ENCODE measurements around the gene WDFY4. TPM values are rescaled to one million over a fixed set of nuclear protein-coding genes. Genes with fewer than 3 reads are reported as not detected.

The WDFY4 gene
- total RNA-seq, 1 experiment from 2014 or later: not detected

- Histone ChIP-seq H4K5ac (ENCODE audit: insufficient read length, low read depth, low read length) (no peak overlapping the region), H3K18ac (ENCODE audit: insufficient read length, low read depth, low read length) (no peak overlapping the region), H2BK120ac (ENCODE audit: low read depth, low read length, poor library complexity, severe bottlenecking) (no peak overlapping the region), H2BK5ac (ENCODE audit: insufficient read length, low read length) (no peak overlapping the region), H3K56ac (ENCODE audit: insufficient read length, low read depth, low read length) (no peak overlapping the region), H2AK5ac (ENCODE audit: insufficient read length, low read length) (no peak overlapping the region), H3K23me2 (ENCODE audit: insufficient read length, low read depth, low read length, poor library complexity, severe bottlenecking) (no peaks in the 10 kb centered on the region), H3K9me3 (ENCODE audit: control insufficient read depth, low read depth, low read length) (no peaks in the 10 kb centered on the region), H3K9ac (ENCODE audit: extremely low read depth, insufficient read length, low read length) (no peak overlapping the region), H3K27me3 (ENCODE audit: insufficient read depth, low read length) (no peaks in the 10 kb centered on the region), H2BK12ac (ENCODE audit: insufficient read length, low read depth, low read length) (no peak overlapping the region), H3T11ph (ENCODE audit: low read length) (no peak overlapping the region), H4K20me1 (ENCODE audit: control insufficient read depth, insufficient read depth, insufficient read length) (no peaks in the 10 kb centered on the region), H2BK20ac (ENCODE audit: low read depth, low read length, poor library complexity, severe bottlenecking) (no peak overlapping the region), H3K4me1 (ENCODE audit: insufficient read depth, low read length) (no peaks in the 10 kb centered on the region), H2BK15ac (ENCODE audit: low read depth, low read length) (no peak overlapping the region), H3K23ac (ENCODE audit: insufficient read length, low read depth, low read length) (no peak overlapping the region), H3K79me1 (ENCODE audit: insufficient read depth, low read depth, low read length, poor library complexity, severe bottlenecking) (no peaks in the 10 kb centered on the region), H3K4ac (ENCODE audit: low read depth, low read length) (no peak overlapping the region), H2AFZ (ENCODE audit: low read length) (no peak overlapping the region), H3K4me2 (ENCODE audit: insufficient read depth, insufficient read length, low read length) (no peak overlapping the region), H3K79me2 (ENCODE audit: insufficient read depth, low read length) (no peaks in the 10 kb centered on the region), H3K27ac (ENCODE audit: insufficient read length, low read depth, low read length) (no peak overlapping the region), H4K91ac (ENCODE audit: insufficient read length, low read depth, low read length) (no peak overlapping the region), H3K14ac (ENCODE audit: insufficient read depth, low read length) (no peak overlapping the region), H4K8ac (replicated peaks; ENCODE audit: insufficient read length, low read depth, low read length) (no peak overlapping the region)
- DNase-seq: no peak
- no peak overlapping the region for H3K4me3 Mint-ChIP-seq
- H3K27me3 Mint-ChIP-seq (ENCODE audit: low read depth): peaks cover 2% of the 10 kb centered on the region; the same call in 1 of the 2 replicates
- peaks cover 9 to 10% of the 10 kb centered on the region in 2 experiments for H3K4me1 Mint-ChIP-seq
- no peaks in the 10 kb centered on the region; a peak in 1 of 5 replicates for H3K9me3 Mint-ChIP-seq
- no peaks in the 10 kb centered on the region; a peak in 1 of 7 replicates for H3K36me3 Mint-ChIP-seq (ENCODE audit: insufficient read depth in 1 of 3, low read depth in 3 of 3)
- H3K27ac Mint-ChIP-seq: no peak overlapping the region; a peak in 1 of 7 replicates
- no peak for TF ChIP-seq CTCF (conservative IDR thresholded peaks at IDR 0.05)
- WGBS (ENCODE audit: extremely low coverage, insufficient read length, low lambda C conversion rate): no CpG with 5 or more reads among the region's 11 CpGs
Observed at GRCh38 chr10:48740015-48740707, 55.5 kb downstream of the WDFY4 start.

Measured in H9 (cell line).